IPS-20b (cell line): ENCODE data around the gene ISCA1.

Source experiments
- H3K27ac ChIP-seq: one replicate; pipeline ENCODE4 v1.5.1; 2013; ENCODE audit warnings: low read length
- H3K27me3 ChIP-seq: 2 replicates; pipeline ENCODE4 v1.6.1; 2013; ENCODE audit warnings: mild to moderate bottlenecking, low read length, inconsistent platforms; ENCODE audit not compliant: insufficient read depth
- H3K36me3 ChIP-seq: 2 replicates; pipeline ENCODE4 v1.6.1; 2013; ENCODE audit warnings: low read depth, mild to moderate bottlenecking, inconsistent platforms, low read length, moderate library complexity; ENCODE audit not compliant: insufficient read depth
- H3K4me1 ChIP-seq: 2 replicates; pipeline ENCODE4 v1.6.1; 2013; ENCODE audit warnings: mild to moderate bottlenecking, control low read depth, inconsistent platforms, low read length, moderate library complexity; ENCODE audit not compliant: insufficient read depth
- H3K4me3 ChIP-seq: 2 replicates; pipeline ENCODE4 v1.5.1; 2013; ENCODE audit warnings: mild to moderate bottlenecking, low read length, inconsistent platforms
- H3K9ac ChIP-seq: 2 replicates; pipeline ENCODE4 v1.6.1; 2013; ENCODE audit warnings: low read depth, mild to moderate bottlenecking, inconsistent platforms, low read length, moderate library complexity
- H3K9me3 ChIP-seq: 2 replicates; pipeline ENCODE4 v1.6.1; 2013; ENCODE audit warnings: mild to moderate bottlenecking, low read depth, low read length, inconsistent platforms; ENCODE audit not compliant: insufficient read depth

The ISCA1 gene

DNA sequence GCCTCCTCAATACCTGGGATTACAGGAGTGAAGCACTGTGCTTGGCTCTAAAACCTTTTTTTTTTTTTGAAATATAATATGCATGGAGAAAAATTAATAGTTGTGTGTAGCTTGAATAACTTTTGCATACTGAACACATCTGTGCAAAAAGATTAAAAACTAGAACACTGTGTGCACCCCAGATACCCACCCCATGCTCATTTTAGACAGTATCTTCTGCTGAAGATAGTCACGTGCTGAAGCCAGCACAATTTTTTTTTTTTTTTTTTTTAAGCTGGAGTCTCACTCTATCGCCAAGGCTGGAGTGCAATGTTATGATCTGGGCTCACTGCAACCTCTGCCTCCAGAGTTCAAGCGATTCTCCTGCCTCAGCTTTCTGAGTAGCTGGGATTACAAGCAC lies 62.7 kb downstream of the ISCA1 start:
- no peak overlapping the region for H3K4me3 ChIP-seq
- H3K9ac ChIP-seq, result no peak overlapping the region
- H3K27me3 ChIP-seq, result no peaks in the 10 kb centered on the region
- H3K9me3 ChIP-seq, result no peaks in the 10 kb centered on the region
- H3K36me3 ChIP-seq, result no peaks in the 10 kb centered on the region
- H3K27ac ChIP-seq, result no peak overlapping the region
- no peaks in the 10 kb centered on the region for H3K4me1 ChIP-seq

DNA sequence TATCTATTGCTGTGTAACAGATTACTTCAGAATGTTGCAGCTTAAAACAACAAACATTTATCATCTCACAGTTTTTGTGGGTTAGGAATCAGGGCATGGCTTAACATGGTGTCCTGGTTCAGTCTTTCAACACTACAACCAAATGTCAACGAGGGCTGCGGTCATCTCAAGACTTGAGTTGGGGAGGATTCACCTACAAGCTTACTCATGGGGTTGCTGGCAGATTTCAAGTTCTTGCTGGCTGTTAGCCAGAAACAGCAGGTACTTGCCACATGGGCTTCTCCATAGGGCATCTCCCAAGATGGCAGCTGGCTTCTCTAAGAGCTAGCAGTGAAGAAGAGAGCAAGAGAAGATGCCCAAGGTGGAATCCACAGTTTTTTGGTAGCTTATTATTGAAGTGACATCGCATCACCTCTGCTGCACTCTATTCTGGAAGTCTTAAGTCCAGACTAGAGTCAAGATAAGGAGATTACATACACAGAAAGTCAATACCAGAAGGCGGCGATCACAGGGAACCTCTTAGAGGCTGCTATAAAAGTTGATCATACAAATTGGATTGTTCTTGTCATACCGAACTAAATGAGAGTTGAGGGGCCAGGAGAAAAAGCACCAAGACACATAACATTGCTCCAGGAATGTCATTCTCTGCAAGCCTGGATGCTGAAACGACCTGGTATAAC lies 65.1 kb downstream of the ISCA1 start:
- Histone ChIP-seq H3K27ac (no peak overlapping the region), H3K9ac (no peak overlapping the region), H3K36me3 (no peaks in the 10 kb centered on the region), H3K4me3 (no peak overlapping the region), H3K27me3 (no peaks in the 10 kb centered on the region), H3K9me3 (no peaks in the 10 kb centered on the region), H3K4me1 (no peaks in the 10 kb centered on the region)
